GM21526 (cell line): ENCODE data around the gene CMPK1.
"Not testable (repeated sequence)": the region's sequence is repeated elsewhere in the genome, so short reads cannot be mapped to it uniquely, and the experiment has no call there.

Experiments used
- ATAC-seq: cut with Tn5 transposase; IDR thresholded peaks from one replicate; pipeline ENCODE4 v1.9.1; 2021; ENCODE audit warnings: moderate library complexity; ENCODE audit not compliant: unreplicated experiment, low FRiP score

The CMPK1 gene, protein sequence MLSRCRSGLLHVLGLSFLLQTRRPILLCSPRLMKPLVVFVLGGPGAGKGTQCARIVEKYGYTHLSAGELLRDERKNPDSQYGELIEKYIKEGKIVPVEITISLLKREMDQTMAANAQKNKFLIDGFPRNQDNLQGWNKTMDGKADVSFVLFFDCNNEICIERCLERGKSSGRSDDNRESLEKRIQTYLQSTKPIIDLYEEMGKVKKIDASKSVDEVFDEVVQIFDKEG

DNA sequence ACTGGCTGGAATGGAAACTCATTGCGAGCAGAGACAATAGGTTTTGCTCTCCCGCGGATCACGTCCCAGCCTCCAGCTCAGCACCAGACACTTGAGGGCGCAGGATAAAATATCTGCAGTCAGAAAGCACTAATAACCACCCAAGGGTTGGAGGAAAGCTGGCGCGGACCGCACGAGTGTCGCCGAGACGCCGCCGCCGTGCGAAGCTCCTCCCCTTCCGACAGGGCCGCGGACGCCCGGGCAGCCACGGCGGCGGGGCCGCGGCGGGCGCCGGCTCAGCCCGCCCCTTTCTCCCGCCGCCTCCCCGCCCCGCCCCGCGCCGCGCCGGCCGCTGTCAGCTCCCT, at the start of gene CMPK1:
CMPK1 (plus strand) TSS at position 213 of the 344 bp plus-strand sequence. CDS start 156 bp downstream, outside the sequence.
- peak; percentile 69 for ATAC-seq

DNA sequence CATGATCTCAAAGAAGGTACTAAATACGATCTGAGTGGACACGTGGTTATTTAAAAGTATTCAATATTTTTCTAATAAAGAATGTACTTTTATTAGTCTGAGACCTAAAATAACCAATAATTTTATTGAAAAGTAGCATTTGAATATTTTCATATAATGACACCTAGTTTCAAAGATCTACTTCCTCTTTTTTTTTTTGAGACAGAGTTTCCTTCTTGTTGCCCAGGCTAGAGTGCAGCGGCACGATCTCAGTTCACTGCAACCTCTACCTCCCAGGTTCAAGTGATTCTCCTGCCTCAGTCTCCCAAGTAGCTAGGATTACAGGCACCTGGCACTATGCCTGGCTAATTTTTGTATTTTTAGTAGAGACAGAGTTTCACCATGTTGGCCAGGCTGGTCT, 45.5 kb upstream of the CMPK1 start:
- not testable (repeated sequence) for ATAC-seq

DNA sequence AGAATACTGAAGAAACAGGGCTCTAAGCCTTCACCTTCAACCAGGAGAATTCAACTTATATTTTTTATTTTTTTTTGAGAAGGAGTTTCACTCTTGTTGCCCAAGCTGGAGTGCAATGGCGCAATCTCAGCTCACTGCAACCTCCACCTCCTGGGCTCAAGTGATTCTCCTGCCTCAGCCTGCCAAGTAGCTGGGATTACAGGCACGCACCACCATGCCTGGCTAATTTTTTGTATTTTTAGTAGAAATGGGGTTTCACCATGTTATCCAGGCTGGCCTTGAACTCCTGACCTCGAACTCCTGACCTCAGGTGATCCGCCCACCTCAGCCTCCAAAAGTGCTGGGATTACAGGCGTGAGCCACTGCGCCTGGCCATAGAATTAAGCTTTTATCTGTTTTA, 38.7 kb upstream of the CMPK1 start:
- ATAC-seq: not testable (repeated sequence)

DNA sequence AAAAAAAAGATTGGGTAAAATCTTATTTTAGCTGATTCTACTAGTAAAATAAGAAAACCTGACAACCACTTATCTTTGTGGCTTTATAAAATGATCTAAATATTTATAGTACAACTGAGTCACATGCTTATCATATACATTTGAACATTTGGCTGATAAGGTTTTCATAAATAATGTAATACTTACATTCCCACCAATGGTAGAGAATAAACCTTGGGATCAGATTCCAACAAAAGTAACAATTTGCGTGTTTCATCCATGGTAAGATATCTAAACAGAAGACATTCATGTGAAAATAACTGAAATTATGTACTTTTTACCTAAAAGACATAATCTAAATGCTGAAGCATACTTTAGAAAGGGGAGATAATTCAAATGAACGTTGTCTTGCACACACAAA, 38.0 kb upstream of the CMPK1 start:
- ATAC-seq: no peak

DNA sequence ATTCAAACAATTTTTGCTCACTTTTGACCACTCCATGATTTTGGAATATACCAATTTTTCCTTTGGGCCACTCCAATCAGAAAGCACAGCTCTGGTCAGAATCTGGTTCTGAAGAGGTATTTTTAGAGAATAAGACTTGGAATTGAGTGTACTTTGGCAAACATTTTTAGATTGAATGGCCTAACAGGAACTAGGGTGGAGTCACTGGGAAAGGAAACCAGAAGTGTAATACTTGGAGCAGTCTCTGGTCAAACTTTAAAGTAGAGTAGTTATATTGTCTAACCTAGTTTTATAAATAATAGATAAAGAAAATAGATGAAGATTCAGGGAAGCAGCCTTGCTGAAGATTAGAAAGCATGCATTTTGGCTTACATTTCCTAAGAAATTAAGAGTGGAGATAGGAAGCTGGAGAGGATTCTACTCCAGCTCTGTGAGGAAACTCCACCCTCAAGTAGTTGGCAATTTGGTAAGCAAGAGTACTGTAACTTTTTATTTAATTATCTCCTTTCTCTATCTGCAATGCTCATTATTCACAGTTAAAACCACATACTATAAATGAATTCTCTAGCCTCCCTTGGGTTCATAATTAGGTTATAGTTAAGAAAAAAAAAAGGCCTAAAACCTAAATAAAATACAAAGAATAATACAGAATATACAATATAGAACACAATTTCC, 35.4 kb upstream of the CMPK1 start:
- no peak for ATAC-seq

DNA sequence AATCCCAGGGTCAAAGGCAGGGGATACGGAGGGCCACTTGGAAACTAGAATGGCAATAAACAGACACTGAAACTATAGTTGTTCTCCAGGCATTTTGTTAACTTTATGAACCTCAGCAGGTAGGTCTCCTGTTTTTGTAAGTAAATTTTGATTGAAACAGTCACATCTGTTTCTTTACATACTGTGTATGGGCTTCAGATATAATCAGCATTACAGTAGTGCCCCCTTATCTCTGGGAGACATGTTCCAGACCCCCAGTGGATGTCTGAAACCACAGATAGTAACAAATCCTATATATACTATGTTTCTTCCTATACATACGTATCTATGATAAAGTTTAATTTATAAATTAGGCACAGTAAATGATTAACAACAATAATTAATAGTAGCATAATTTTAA, 31.1 kb upstream of the CMPK1 start:
- no peak for ATAC-seq

DNA sequence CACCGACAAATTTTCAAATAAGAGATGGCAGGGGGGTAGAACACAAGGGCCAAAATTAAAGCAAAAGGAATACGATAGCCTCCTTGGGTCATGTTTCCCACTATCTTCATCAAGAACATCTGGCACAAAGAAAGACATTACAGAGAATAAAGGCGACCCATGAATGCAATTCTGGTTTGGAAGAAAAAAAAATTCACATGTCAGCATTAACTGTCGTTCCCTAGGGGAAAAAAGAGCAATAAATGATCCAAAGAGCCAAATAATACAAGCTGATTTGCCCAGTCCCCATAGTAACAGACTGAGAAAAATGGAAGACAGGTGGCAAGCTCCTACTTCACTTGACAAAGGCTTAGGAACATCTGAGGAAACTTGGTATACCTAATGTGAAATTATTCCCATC, 24.2 kb upstream of the CMPK1 start:
- no peak for ATAC-seq

DNA sequence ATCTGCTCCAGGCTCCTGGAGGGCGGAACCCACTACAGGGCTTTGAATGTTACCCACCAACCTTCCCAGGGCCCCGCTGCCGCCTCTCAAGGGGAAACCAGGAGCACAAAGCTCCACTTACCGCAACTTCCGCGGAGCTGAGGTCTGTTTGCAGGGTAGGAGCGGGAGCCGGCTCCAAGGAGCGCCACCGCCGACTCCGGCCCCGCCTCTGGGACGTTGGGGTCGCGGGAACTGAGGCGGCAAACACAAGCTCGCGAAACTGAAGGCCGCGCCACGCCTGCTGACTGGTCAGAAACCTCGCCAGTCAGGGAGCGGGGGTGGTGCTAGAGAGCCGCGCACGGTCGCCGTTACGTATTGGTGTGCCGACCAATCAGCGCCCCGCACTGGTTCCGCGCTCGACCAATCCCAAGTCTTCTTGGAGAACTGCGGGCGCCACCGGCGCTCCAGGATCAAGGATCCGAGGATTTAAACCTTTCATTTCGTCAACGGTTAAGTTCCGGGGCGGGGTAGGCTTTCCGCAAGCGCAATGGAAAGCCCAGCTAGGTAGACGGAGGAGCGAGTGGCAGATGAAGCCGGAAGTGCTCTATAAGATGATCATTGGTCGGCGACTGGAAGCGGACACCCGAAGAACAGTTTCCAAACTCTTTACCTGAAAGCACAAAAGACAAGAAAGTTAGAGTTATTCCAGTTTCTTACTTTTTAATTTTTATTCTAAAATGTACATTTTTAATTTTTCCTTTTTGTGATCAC, 19.5 kb upstream of the CMPK1 start, which contains the start of gene STIL:
STIL (minus strand) TSS at position 233 of the 750 bp plus-strand sequence. CDS start 3,828 bp downstream, outside the sequence.
- peak; percentile 96 for ATAC-seq

DNA sequence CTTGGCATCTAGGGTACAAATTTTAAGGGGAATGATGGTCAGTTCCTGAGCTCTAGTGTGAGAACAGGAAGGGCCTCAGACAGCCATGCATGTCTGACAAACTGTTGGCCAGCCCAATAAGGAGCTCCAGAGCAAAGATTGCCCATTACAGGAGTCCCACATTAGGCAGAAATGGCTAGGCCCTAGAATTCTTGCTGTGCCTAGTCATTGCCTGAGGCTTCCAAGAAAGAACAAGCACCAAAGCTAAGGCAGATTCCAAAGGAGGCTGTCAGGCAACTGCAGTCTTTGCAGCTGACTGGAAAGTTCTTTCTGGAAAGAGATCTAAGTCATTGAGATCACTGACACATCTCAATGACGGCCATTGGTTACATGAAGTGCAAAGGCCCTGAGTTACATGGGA, 15.7 kb upstream of the CMPK1 start:
- ATAC-seq: no peak

DNA sequence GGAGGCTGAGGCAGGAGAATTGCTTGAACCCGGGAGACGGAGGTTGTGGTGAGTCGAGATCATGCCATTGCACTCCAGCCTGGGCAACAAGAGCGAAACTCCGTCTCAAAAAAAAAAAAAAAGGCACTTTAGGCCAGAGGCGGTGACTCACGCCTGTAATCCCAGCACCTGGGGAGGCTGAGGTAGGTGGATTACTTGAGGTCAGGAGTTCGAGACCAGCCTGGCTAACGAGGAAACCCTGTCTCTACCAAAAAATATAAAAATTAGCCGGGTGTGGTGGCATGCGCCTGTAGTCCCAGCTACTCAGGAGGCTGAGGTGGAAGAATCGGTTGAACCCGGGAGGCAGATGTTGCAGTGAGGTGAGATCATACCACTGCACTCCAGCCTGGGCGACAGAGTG, 13.6 kb upstream of the CMPK1 start:
- ATAC-seq: not testable (repeated sequence)

DNA sequence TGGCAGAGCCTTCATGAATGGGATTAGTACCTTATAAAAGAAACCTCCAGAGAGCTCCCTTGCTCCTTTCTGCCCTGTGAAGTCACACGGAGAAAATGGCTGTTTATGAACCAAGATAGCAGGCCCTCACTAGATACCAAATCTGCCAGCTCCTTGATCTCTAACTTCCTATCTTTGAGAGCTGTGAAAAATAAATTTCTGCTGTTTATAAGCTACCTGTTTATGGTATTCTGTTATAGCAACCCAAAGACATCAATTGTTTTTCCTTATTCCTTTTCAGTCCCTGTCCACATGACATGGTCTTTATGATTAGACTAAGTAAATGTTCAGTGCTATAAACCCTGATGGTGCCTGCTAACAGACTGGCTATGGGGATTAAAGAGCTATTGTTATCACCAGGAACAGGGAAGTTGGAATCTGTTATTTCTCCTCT, 10.0 kb upstream of the CMPK1 start:
- no peak for ATAC-seq

DNA sequence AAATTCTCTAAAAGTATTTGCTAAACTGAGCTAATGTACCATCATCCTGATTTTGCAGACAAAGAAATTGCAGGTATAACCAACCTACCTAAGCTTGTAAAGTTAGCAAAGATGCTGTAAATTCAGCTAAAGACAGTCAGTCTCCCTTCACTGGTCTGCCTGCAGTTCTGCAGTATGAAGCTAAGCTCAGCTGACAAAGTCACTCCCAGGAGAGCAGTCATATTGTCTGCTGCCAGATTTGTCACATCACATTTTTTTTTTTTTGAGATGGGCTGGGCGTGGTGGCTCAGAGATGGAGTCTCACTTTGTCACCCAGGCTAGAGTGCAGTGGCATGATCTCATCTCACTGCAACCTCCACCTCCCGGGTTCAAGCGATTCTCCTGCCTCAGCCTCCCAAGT, 8.9 kb upstream of the CMPK1 start:
- no peak for ATAC-seq

DNA sequence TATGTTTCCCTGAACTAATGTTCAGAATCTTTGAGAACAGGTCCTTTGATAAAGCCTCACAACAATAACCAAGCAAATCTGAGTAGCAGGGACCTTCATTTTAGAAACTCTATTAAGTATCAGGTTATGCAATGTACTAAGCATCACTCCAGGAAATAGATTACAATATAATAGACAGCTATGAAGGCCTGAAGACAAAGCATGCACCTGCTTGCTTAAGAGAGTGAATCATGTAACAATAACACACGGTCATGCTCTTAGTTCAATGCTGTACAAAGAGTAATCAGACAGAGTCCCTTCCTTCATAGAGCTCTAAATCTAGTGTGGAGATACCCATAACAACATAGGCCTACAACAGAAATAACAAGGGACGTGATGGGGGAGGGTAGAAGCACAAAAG, 8.1 kb upstream of the CMPK1 start:
- no peak for ATAC-seq

DNA sequence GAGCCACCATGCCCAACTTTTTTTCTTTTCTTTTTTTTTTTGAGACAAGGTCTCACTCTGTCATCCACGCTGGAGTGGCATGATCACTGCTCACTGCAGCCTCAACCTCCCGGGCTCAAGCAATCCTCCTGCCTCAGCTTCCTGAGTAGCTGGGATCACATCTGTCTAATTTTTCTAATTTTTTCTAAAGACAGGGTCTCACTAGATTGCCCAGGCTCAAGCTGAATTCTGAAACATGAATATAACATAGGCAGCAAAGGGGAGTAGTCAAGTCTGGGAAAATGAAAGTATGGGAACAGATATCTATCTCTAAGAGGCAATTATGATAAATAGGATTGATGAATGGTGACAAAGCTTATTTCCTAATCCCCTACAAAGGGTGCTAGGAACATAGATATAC, 7.3 kb upstream of the CMPK1 start:
- no peak for ATAC-seq

DNA sequence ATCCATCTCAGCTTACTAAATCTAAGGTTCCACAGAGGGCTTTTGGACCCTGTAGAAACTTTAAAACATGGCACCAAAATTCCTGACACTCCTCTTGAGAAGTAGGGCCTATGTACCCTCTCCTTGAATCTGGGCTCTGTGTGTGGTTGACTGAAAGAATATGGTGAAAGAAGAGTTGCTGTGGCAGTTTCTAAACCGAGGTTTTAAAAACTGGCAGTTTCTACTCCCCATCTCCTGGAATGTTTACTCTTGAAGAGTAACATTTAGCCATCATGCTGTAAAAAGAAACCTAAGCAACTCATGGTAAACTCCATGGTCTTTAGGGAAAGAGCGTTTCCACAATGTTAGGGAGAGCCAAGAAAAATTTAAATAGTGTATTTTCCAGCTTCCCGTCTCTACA, 4.6 kb upstream of the CMPK1 start:
- no peak for ATAC-seq

DNA sequence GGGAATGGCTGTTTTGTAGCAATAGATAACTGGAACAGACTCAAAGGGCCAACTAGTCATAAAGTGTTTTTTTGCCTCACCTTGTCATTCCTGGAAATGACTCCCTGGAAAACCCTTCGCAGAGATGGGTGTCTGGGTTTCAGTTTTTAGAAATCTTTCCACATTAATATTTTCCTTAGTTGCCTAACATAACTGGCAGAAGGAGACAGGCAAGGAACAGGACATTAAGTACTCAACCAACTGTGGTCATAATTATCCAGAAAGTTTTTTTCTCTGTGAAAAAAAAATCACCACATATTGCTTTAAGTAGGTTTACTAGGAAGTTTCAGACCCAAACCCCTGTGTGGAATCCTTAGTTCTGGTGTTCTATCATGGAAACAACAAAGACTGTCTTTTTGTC, 3.4 kb upstream of the CMPK1 start:
- ATAC-seq: no peak

DNA sequence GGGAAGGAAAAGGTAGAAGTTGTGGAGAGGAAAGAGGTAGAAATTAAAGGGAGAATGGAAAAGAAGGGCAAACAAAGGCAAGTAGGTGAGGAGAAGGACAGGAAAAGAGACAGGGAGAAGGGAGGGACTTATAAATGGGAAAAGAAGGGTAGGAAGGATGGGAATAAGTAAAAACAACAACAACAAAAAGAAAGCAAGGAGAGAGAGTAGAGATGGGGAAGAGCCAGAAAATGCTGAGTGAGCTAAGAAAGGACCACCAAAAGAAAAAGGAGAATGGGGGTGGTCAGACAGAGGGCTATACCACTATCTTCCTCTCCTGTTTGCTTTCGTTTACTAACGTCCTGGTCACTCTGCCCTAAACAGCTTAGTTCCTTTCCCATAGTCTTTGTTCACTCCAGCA, 1.7 kb upstream of the CMPK1 start:
- no peak for ATAC-seq

DNA sequence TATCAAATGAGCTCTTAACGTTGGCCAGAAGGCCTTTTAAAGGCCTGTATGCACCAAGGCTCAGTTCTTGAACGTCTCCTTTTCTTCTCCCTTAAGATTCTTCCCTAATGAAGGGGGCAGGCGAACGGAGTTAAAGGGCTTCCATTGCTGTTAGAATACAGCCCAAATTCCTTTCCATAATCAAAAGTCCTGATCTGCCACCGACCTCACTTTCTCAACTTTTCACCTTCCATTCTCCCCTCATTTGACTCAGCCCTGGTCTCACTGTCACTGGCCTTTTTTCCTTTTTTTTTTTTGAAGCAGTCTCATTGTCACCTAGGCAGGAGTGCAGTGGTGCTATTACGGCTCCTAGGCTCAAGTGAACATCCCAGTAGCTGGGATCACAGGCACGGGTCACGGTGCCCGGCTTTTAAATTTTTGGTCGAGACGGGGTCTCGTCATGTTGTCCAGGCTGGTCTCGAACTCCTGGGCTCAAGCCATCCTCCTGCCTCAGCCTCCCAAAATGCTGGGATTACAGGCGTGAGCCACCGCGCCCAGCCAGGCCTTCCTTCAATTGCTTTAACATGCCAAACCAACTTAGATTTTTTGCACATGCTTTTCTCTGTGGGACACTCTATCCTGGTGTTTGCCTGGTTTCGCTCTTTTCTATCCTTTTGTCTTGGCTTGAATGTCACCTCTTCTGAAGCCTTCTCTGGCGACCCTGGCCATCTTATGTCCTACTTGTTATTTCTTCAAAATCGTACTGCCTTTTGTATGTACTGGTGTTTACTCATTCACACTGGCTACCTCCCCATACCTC, 612 bp upstream of the CMPK1 start:
- ATAC-seq: no peak

DNA sequence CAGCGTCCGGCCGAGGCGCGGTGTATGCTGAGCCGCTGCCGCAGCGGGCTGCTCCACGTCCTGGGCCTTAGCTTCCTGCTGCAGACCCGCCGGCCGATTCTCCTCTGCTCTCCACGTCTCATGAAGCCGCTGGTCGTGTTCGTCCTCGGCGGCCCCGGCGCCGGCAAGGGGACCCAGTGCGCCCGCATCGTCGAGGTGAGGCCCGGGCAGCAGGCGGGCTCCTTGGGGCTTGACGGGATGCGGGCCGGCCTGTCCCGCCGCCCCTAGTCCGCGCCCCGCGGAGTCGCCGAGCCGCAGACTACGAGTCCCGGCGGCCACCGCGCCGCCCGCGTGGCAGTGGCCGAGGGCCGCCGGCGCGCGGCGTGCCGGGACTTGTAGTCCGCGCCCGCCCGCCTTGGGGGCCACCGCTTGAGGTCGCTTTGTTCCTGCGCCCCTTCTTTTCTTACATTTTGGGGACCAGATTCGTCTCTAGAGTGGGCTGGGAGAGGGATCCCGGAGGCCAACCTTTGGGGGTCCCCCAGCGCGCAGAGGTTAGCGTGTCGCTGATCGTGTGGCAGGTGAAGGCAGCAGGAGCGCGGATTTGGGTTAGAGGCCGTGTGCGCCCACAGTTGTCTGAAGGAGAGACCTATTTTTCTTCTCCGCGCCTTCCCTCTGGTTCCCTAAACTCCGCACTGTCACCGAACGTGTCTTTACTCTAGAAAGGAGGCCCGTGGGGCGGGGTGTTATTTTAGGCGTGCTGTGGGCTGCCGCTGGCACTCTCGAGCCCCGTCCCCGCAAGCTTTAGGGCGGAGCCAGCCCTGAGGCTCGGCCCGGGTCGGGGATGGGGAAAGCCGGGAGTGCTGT, 553 bp downstream of the CMPK1 start:
- peak; percentile 87 for ATAC-seq
